HG02943 (cell line): ENCODE measurements around the gene RBFOX1.

Experiments
- ATAC-seq: cut with Tn5 transposase; IDR thresholded peaks from one replicate; pipeline ENCODE4 v1.9.1; 2021; ENCODE audit warnings: mild to moderate bottlenecking, low read depth, moderate library complexity; ENCODE audit not compliant: unreplicated experiment

The RBFOX1 gene

GRCh38 chr16:7571366-7571765 lies 238.7 kb downstream of the RBFOX1 start:
- no peak for ATAC-seq

GRCh38 chr16:7577588-7577987 lies 244.9 kb downstream of the RBFOX1 start:
- ATAC-seq, result no peak

GRCh38 chr16:7579454-7579853 lies 246.8 kb downstream of the RBFOX1 start:
- no peak for ATAC-seq

- no peak for ATAC-seq
Observed at GRCh38 chr16:7581175-7581574, 248.5 kb downstream of the RBFOX1 start.

GRCh38 chr16:7583396-7583795 lies 250.8 kb downstream of the RBFOX1 start:
- ATAC-seq, result no peak

- ATAC-seq, result no peak
Observed at GRCh38 chr16:7584561-7584960, 251.9 kb downstream of the RBFOX1 start.

GRCh38 chr16:7585705-7586104 lies 253.1 kb downstream of the RBFOX1 start:
- ATAC-seq, result no peak

GRCh38 chr16:7590934-7591333 lies 258.3 kb downstream of the RBFOX1 start:
- ATAC-seq, result no peak

- no peak for ATAC-seq
Observed at GRCh38 chr16:7596308-7596707, 263.7 kb downstream of the RBFOX1 start.

- no peak for ATAC-seq
Observed at GRCh38 chr16:7597677-7598076, 265.0 kb downstream of the RBFOX1 start.

- no peak for ATAC-seq
Observed at GRCh38 chr16:7601100-7601499, 268.5 kb downstream of the RBFOX1 start.

- ATAC-seq, result no peak
Observed at GRCh38 chr16:7602291-7602950, 269.8 kb downstream of the RBFOX1 start.

- ATAC-seq, result no peak
Observed at GRCh38 chr16:7605812-7606211, 273.2 kb downstream of the RBFOX1 start.

GRCh38 chr16:7612671-7613070 lies 280.0 kb downstream of the RBFOX1 start:
- no peak for ATAC-seq

GRCh38 chr16:7613518-7613917 lies 280.9 kb downstream of the RBFOX1 start:
- no peak for ATAC-seq

GRCh38 chr16:7614021-7614795 lies 281.6 kb downstream of the RBFOX1 start:
- no peak for ATAC-seq

- ATAC-seq, result no peak
Observed at GRCh38 chr16:7615565-7615964, 282.9 kb downstream of the RBFOX1 start.

GRCh38 chr16:7624871-7625766 lies 292.5 kb downstream of the RBFOX1 start:
- ATAC-seq, result no peak

GRCh38 chr16:7628981-7629380 lies 296.3 kb downstream of the RBFOX1 start:
- ATAC-seq, result no peak

- ATAC-seq, result no peak
Observed at GRCh38 chr16:7629571-7629970, 296.9 kb downstream of the RBFOX1 start.

GRCh38 chr16:7637446-7637845 lies 304.8 kb downstream of the RBFOX1 start:
- no peak for ATAC-seq
